ENCODE results near the gene OPN5.
"Not testable (repeated sequence)": the region's sequence is repeated elsewhere in the genome, so short reads cannot be mapped to it uniquely, and the experiment has no call there.

Gene OPN5

DNA sequence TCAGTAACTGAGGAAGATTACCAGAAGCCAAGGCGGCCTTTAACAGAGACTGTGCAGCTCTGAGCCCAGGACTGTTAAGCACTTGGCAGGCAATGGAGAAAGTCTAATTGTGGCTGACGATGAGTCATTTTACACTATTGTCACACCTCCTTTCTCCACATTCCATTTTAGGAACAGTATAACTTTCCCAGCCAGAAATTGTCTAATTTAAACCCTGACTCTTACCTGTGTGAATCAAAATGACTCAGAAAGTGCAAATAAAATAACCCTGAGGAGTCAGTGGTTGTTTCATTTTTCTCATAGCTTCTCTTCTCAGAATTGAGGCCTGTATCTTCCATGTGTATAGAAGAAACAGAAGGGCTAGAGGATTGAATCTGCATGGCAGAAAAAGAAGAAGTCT, 40.0 kb upstream of the OPN5 start:
- no peaks in the 10 kb centered on the region for H3K9me2 ChIP-seq (replicated peaks; ENCODE audit: insufficient read depth, low read length)
- no peak overlapping the region for H2AFZ ChIP-seq (ENCODE audit: low read depth, low read length, severe bottlenecking)
- H3K27ac ChIP-seq (ENCODE audit: low read depth, low read length): no peak overlapping the region
- no peaks in the 10 kb centered on the region for H3K27me3 ChIP-seq (ENCODE audit: low read length)
- H3K4me3 ChIP-seq (ENCODE audit: insufficient read depth, low read length, poor library complexity, severe bottlenecking): no peak overlapping the region
- H3K9ac ChIP-seq (ENCODE audit: low read length): no peak overlapping the region
- TF ChIP-seq, protein P1, sequence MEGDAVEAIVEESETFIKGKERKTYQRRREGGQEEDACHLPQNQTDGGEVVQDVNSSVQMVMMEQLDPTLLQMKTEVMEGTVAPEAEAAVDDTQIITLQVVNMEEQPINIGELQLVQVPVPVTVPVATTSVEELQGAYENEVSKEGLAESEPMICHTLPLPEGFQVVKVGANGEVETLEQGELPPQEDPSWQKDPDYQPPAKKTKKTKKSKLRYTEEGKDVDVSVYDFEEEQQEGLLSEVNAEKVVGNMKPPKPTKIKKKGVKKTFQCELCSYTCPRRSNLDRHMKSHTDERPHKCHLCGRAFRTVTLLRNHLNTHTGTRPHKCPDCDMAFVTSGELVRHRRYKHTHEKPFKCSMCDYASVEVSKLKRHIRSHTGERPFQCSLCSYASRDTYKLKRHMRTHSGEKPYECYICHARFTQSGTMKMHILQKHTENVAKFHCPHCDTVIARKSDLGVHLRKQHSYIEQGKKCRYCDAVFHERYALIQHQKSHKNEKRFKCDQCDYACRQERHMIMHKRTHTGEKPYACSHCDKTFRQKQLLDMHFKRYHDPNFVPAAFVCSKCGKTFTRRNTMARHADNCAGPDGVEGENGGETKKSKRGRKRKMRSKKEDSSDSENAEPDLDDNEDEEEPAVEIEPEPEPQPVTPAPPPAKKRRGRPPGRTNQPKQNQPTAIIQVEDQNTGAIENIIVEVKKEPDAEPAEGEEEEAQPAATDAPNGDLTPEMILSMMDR (IDR thresholded peaks at IDR 0.05; ENCODE audit: insufficient read depth, low read length, poor library complexity, severe bottlenecking): no peak
- TF ChIP-seq EZH2phosphoT487 (conservative IDR thresholded peaks at IDR 0.05; ENCODE audit: low read length): no peak
- no peak overlapping the region for H3K4me2 ChIP-seq (ENCODE audit: low read depth, low read length, poor library complexity, severe bottlenecking)
- H3K9me3 ChIP-seq (ENCODE audit: insufficient read depth, low read length): no peaks in the 10 kb centered on the region
- no peaks in the 10 kb centered on the region for H3K36me3 ChIP-seq (ENCODE audit: low read length)
- H4K20me1 ChIP-seq (ENCODE audit: low read depth, low read length): no peaks in the 10 kb centered on the region
- H3K79me2 ChIP-seq (ENCODE audit: insufficient read depth, low read length): no peaks in the 10 kb centered on the region
- no peaks in the 10 kb centered on the region for H3F3A ChIP-seq (ENCODE audit: insufficient read depth)

DNA sequence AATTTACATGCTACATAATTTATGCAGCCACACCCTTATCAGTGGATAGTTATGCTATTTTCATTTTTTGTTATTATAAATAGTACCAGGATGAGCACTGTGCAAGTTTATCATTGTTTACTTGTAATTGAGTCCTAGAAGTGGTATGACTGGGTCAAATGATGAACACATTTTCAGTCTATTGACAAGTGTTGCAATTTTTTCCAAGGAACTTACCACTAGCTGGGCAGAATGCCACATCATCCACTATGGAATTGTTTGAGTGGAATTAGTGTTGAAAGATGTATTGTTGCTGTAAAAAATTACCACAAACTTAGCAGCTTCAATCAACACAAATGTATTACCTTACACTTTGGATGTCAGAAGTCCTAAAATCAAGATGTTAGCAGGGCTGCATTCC, 38.1 kb upstream of the OPN5 start:
- Histone ChIP-seq H3K79me2 (ENCODE audit: insufficient read depth, low read length) (no peaks in the 10 kb centered on the region), H3K4me3 (ENCODE audit: insufficient read depth, low read length, poor library complexity, severe bottlenecking) (no peak overlapping the region), H4K20me1 (ENCODE audit: low read depth, low read length) (no peaks in the 10 kb centered on the region), H3F3A (ENCODE audit: insufficient read depth) (no peaks in the 10 kb centered on the region), H3K27me3 (ENCODE audit: low read length) (no peaks in the 10 kb centered on the region), H3K4me2 (ENCODE audit: low read depth, low read length, poor library complexity, severe bottlenecking) (no peak overlapping the region), H3K9me2 (replicated peaks; ENCODE audit: insufficient read depth, low read length) (no peaks in the 10 kb centered on the region), H3K27ac (ENCODE audit: low read depth, low read length) (no peak overlapping the region), H3K9me3 (ENCODE audit: insufficient read depth, low read length) (no peaks in the 10 kb centered on the region), H3K9ac (ENCODE audit: low read length) (no peak overlapping the region), H3K36me3 (ENCODE audit: low read length) (no peaks in the 10 kb centered on the region), H2AFZ (ENCODE audit: low read depth, low read length, severe bottlenecking) (no peak overlapping the region)
- TF ChIP-seq, protein P1 (IDR thresholded peaks at IDR 0.05; ENCODE audit: insufficient read depth, low read length, poor library complexity, severe bottlenecking): no peak
- TF ChIP-seq EZH2phosphoT487 (conservative IDR thresholded peaks at IDR 0.05; ENCODE audit: low read length): no peak

DNA sequence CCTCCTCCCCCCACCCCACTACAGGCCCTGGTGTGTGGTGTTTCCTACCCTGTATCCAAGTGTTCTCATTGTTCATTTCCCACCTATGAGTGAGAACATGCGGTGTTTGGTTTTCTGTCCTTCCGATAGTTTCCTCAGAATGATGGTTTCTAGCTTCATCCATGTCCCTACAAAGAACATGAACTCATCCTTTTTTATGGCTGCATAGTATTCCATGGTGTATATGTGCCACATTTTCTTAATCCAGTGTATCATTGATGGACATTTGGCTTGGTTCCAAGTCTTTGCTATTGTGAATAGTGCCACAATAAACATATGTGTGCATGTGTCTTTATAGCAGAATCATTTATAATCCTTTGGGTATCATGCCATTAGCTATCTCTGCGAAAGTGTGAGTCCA, 36.6 kb upstream of the OPN5 start:
- H3K9me3 ChIP-seq (ENCODE audit: insufficient read depth, low read length); H3K9ac ChIP-seq (ENCODE audit: low read length); H3K79me2 ChIP-seq (ENCODE audit: insufficient read depth, low read length); H3K27me3 ChIP-seq (ENCODE audit: low read length); H3K36me3 ChIP-seq (ENCODE audit: low read length); H4K20me1 ChIP-seq (ENCODE audit: low read depth, low read length); H3K9me2 ChIP-seq (replicated peaks; ENCODE audit: insufficient read depth, low read length); H2AFZ ChIP-seq (ENCODE audit: low read depth, low read length, severe bottlenecking); H3K4me3 ChIP-seq (ENCODE audit: insufficient read depth, low read length, poor library complexity, severe bottlenecking); H3F3A ChIP-seq (ENCODE audit: insufficient read depth); H3K4me2 ChIP-seq (ENCODE audit: low read depth, low read length, poor library complexity, severe bottlenecking); H3K27ac ChIP-seq (ENCODE audit: low read depth, low read length): not testable (repeated sequence)

DNA sequence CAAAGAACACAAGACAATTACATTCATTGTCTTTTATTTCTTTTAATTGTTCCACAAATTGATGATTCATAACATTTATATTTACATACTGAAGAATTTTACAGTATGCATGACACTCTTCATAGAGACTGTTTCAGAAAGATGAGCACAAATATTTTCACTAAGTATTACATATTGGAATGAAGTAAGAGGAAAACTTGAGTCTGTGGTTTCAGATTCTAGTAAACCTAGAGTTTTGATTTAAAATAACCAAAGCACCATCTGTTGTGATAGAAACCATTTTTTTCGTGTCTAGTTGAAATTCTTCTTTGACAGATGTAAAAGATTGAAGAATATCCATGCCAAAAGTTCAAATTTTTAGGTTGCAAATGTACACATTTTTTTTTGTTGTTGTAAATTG, 32.1 kb upstream of the OPN5 start:
- Histone ChIP-seq H3K4me3 (ENCODE audit: insufficient read depth, low read length, poor library complexity, severe bottlenecking) (no peak overlapping the region), H3K4me2 (ENCODE audit: low read depth, low read length, poor library complexity, severe bottlenecking) (no peak overlapping the region), H3K27me3 (ENCODE audit: low read length) (no peaks in the 10 kb centered on the region), H4K20me1 (ENCODE audit: low read depth, low read length) (no peaks in the 10 kb centered on the region), H3K9me2 (replicated peaks; ENCODE audit: insufficient read depth, low read length) (no peaks in the 10 kb centered on the region), H3K9ac (ENCODE audit: low read length) (no peak overlapping the region), H3K9me3 (ENCODE audit: insufficient read depth, low read length) (no peaks in the 10 kb centered on the region), H3F3A (ENCODE audit: insufficient read depth) (no peaks in the 10 kb centered on the region), H3K36me3 (ENCODE audit: low read length) (no peaks in the 10 kb centered on the region), H2AFZ (ENCODE audit: low read depth, low read length, severe bottlenecking) (no peak overlapping the region), H3K79me2 (ENCODE audit: insufficient read depth, low read length) (no peaks in the 10 kb centered on the region), H3K27ac (ENCODE audit: low read depth, low read length) (no peak overlapping the region)
- TF ChIP-seq EZH2phosphoT487 (conservative IDR thresholded peaks at IDR 0.05; ENCODE audit: low read length): no peak
- TF ChIP-seq, protein P1 (IDR thresholded peaks at IDR 0.05; ENCODE audit: insufficient read depth, low read length, poor library complexity, severe bottlenecking): no peak
